Measurements from ENCODE around the gene CACNA2D1.
"Not testable (repeated sequence)": the region's sequence is repeated elsewhere in the genome, so short reads cannot be mapped to it uniquely, and the experiment has no call there.

CACNA2D1 gene

GRCh38 chr7:82393076-82393839 lies 50.3 kb downstream of the CACNA2D1 start:
- no peak for DNase-seq (ENCODE audit: low read depth)

GRCh38 chr7:82390936-82391335 lies 52.6 kb downstream of the CACNA2D1 start:
- DNase-seq (ENCODE audit: low read depth): no peak

GRCh38 chr7:82389876-82390275 lies 53.7 kb downstream of the CACNA2D1 start:
- DNase-seq (ENCODE audit: low read depth): no peak

- no peak for DNase-seq (ENCODE audit: low read depth)
Measured at GRCh38 chr7:82388138-82388537, 55.4 kb downstream of the CACNA2D1 start.

GRCh38 chr7:82386571-82386970 lies 57.0 kb downstream of the CACNA2D1 start:
- DNase-seq (ENCODE audit: low read depth): not testable (repeated sequence)

- DNase-seq (ENCODE audit: low read depth): no peak
Measured at GRCh38 chr7:82384779-82385178, 58.8 kb downstream of the CACNA2D1 start.

- DNase-seq (ENCODE audit: low read depth): no peak
Measured at GRCh38 chr7:82384051-82384464, 59.5 kb downstream of the CACNA2D1 start.

GRCh38 chr7:82382276-82382675 lies 61.3 kb downstream of the CACNA2D1 start:
- DNase-seq (ENCODE audit: low read depth): no peak

GRCh38 chr7:82376739-82377138 lies 66.8 kb downstream of the CACNA2D1 start:
- no peak for DNase-seq (ENCODE audit: low read depth)

- DNase-seq (ENCODE audit: low read depth): no peak
Measured at GRCh38 chr7:82375713-82376112, 67.9 kb downstream of the CACNA2D1 start.

- no peak for DNase-seq (ENCODE audit: low read depth)
Measured at GRCh38 chr7:82375129-82375528, 68.4 kb downstream of the CACNA2D1 start.

GRCh38 chr7:82373926-82374635 lies 69.5 kb downstream of the CACNA2D1 start:
- DNase-seq (ENCODE audit: low read depth): no peak

- no peak for DNase-seq (ENCODE audit: low read depth)
Measured at GRCh38 chr7:82364671-82365070, 78.9 kb downstream of the CACNA2D1 start.

GRCh38 chr7:82364048-82364447 lies 79.5 kb downstream of the CACNA2D1 start:
- no peak for DNase-seq (ENCODE audit: low read depth)

GRCh38 chr7:82362129-82362706 lies 81.4 kb downstream of the CACNA2D1 start:
- no peak for DNase-seq (ENCODE audit: low read depth)

GRCh38 chr7:82360591-82361368 lies 82.8 kb downstream of the CACNA2D1 start:
- DNase-seq (ENCODE audit: low read depth): no peak

GRCh38 chr7:82359426-82359825 lies 84.2 kb downstream of the CACNA2D1 start:
- no peak for DNase-seq (ENCODE audit: low read depth)

GRCh38 chr7:82358923-82359322 lies 84.7 kb downstream of the CACNA2D1 start:
- DNase-seq (ENCODE audit: low read depth): no peak

GRCh38 chr7:82358009-82358578 lies 85.5 kb downstream of the CACNA2D1 start:
- no peak for DNase-seq (ENCODE audit: low read depth)

- DNase-seq (ENCODE audit: low read depth): no peak
Measured at GRCh38 chr7:82348251-82348650, 95.3 kb downstream of the CACNA2D1 start.

- DNase-seq (ENCODE audit: low read depth): no peak
Measured at GRCh38 chr7:82347808-82348207, 95.8 kb downstream of the CACNA2D1 start.

GRCh38 chr7:82345886-82346285 lies 97.7 kb downstream of the CACNA2D1 start:
- DNase-seq (ENCODE audit: low read depth): no peak
